Hair follicular keratinocyte (primary cell): ENCODE data around the gene PRPS2. TPM values are rescaled to one million over a fixed set of nuclear protein-coding genes. Genes with fewer than 3 reads are reported as not detected.

Experiments used
- total RNA-seq: library from RNA; depleted of rRNA; stranded (reverse); fragments of >200 nt; gene quantifications from 2 replicates; pipeline ENCODE4 v1.2.3, GENCODE V29; 2015

PRPS2 gene
- 38.0 and 42.1 TPM in 2 replicates for total RNA-seq

DNA sequence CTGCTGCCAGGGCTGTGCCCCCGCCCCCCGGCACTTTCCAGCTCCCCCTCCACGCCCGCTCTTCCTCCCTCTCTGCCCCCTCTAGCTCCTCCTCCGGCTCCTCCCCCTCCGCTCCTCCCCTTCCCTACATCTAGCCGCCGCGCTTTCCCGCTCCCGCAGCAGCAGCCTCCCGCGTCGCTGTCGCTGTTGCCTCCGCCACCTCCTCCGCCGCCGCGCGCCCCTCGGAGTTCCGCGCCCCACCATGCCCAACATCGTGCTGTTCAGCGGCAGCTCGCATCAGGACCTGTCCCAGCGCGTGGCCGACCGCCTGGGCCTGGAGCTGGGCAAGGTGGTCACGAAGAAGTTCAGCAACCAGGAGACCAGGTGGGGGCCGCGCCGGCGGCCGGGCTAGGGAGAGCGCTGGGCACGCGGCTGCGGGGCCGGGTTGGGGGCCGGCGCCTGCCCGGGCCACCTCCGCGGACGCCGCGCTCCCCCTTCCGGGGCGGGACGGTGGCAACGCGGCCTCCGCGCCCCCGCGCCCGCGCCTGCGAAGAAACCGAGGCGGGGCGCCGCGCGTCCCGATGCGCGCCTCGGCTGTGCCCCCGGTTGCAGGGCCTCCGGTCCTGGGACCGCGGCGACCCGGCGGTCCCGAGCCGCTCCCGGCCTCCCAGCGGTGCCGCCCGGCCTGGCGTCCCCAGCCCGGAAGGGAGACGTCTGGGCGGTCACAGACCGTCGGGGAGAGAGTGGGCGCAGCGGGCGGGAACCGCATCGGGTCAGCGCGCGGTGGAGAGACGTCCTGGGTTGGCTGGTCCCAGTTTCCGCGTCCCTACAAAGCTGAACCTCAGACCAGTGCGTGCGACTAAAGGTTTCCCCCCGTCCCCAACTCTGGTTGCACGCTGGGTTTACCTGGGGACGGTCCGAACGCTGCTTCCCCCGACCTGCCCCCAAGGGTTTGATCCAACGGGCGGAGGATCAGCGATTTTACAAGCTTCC, at the start of gene PRPS2:
Gene PRPS2, plus strand, starts transcription at position 156 of the 972 bp plus-strand sequence. Its CDS starts 86 bp downstream, at position 242.

GRCh38 chrX:12866451-12867377, 75.5 kb downstream of the PRPS2 start, which contains the start of gene TLR7:
Gene TLR7 (plus strand): TSS chrX:12867072. CDS start chrX:12867579, 507 bp downstream.

Other genes with a start within 250 kb of the PRPS2 start
- gene TLR7, start 75.7 kb downstream of the PRPS2 start, total RNA-seq: not detected in 2 replicates
- not detected in 2 replicates for gene TLR8, start 115.2 kb downstream of the PRPS2 start, total RNA-seq
- 1,472 and 2,608 TPM in 2 replicates for gene TMSB4X, start 183.7 kb downstream of the PRPS2 start, total RNA-seq